ENCODE data around the gene ZBTB8A.
"Not testable (repeated sequence)": the region's sequence is repeated elsewhere in the genome, so short reads cannot be mapped to it uniquely, and the experiment has no call there.

Gene ZBTB8A

GRCh38 chr1:32538887-32539583 is at the start of gene ZBTB8A:
Gene ZBTB8A (plus strand): TSS chr1:32539427. CDS start chr1:32592932, 53,505 bp downstream.
- peak; percentile 73 for DNase-seq (ENCODE audit: low spot score)

GRCh38 chr1:32489774-32490454 is 49.3 kb upstream of the ZBTB8A start:
- FAIRE-seq = no peak
- no peak for DNase-seq (ENCODE audit: low spot score)

More at GRCh38 chr1:32538887-32539583, at the start of gene ZBTB8A:
- no peak for FAIRE-seq

DNA sequence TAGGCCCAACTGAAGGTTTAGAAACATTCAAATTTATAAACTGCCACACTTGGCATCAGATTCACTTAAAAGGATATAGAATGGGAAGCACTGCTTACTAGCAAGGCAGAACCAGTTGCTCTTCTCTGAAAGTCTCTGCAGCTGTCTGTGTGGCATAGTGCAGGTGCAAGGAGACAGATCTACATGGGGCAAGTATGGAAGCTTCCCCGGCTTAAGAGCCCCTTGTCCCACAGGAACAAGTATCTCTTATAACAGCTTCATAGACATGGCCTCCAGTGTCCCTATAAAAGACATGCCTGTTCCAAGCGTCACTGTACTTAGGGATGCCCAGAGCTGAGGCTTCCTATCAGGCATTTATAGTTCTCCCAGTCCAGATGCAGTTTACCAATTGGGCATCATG is 47.8 kb upstream of the ZBTB8A start:
- no peak for DNase-seq (ENCODE audit: low spot score)
- FAIRE-seq = no peak

GRCh38 chr1:32494196-32494595 is 45.0 kb upstream of the ZBTB8A start:
- DNase-seq (ENCODE audit: low spot score) = no peak

DNA sequence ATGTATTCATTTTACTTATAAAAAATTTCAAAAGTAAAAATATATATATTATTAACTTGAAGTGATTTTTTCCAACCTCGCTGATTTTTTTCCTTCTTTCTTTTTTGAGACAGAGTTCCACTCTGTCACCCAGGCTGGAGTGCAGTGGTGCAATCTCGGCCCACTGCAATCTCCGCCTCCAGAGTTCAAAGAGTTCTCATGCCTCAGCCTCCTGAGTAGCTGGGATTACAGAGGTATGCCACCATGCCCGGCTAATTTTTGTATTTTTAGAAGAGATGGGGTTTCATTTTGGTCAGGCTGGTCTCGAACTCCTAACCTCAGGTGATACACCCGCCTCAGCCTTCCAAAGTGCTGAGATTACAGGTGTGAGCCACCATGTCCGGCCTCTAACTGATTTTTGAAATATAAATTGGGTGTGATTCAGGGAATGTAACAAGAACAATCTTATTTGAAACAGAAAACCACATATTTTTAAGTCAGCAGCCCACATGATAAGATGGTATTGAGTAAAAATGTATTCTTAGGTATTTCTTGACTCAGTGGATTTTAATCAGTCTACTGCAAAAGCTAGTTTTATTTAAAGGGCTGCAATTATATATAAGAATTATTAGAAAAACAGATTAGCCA is 44.4 kb upstream of the ZBTB8A start:
- no peak for FAIRE-seq
- DNase-seq (ENCODE audit: low spot score) = no peak

More at GRCh38 chr1:32494196-32494595, 45.0 kb upstream of the ZBTB8A start:
- FAIRE-seq = no peak

GRCh38 chr1:32496127-32496526 is 43.1 kb upstream of the ZBTB8A start:
- no peak for FAIRE-seq
- no peak for DNase-seq (ENCODE audit: low spot score)

DNA sequence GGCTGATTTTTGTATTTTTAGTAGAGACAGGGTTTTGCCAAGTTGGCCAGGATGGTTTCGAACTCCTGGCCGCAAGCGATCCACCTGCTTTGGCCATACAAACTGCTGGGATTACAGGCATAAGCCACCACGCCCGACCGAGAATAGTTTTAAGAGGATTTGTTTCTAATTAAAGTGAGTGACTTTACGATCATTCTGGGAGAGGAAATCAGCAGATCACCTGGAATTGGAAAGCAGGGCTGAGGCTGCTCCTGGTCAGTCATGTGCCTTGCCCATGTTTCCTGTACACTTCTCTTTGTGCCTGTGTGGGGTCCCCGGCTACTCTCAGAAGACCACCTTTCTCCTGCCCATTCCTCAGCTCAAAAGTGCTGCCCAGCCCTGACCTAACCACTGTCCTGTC is 40.5 kb upstream of the ZBTB8A start:
- FAIRE-seq (no peak), DNase-seq (ENCODE audit: low spot score) (no peak)

DNA sequence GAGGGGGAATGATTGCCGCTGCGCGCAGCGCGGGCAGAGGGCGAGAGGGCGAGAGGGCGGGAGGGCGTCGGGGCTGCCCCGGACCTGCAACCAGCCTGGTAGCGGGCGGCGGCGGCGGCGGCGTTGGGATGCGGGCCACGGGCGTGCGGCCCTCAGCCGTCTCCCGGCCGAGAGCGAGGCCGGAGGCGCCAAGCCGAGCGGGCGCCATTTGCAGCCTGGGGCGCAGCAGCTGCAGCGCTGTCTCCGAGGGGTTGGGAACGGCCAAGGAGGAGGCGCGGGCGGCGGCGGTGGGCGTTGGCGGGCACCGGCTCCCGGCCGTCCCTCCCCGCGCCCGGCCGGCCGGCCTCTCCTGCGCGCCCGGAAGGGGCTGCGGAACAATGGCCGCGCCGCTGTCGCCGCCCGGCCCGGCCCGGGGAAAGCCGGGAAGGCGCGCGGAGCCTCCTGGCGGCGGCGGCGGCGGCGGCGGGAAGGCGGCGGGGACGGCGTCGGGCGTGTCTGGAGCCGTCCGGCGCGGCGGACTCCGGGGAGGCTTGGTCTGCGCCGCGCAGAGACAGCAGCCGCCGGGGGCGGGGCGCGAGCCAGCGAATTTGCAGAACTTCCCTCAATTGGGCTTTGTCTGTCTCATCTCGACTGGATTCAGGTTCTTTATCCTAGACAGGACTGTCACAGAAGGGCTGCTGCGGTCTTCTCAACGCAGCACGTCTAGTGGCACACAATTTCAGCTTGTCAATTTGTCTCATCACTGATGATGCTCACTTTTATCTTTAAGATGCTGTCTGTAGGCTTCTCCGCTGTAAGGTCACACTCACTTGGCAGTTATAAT is 38.6 kb upstream of the ZBTB8A start:
- DNase-seq (ENCODE audit: low spot score) = peak; percentile 88
- FAIRE-seq = peak; percentile 5

- FAIRE-seq (no peak), DNase-seq (ENCODE audit: low spot score) (no peak)
Measured at GRCh38 chr1:32501865-32502264, 37.4 kb upstream of the ZBTB8A start.

DNA sequence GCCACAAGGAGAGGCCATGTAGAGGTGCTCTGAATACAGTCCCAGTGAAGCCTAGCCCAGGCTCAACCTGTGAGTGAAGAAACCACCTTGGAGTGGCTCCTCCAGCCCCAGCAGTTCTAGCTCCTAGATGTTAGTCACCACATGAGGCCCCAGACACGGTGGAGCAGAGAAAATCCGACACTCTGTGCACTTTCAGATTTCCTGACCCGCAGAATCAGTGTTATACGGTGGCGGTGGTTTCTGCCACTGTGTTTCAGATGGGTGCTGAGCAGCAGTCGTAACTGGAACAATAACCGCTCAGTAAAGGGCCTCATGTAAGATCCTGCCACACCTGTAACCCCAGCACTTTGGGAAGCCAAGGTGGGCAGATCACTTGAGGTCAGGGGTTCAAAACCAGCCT is 36.1 kb upstream of the ZBTB8A start:
- no peak for DNase-seq (ENCODE audit: low spot score)
- no peak for FAIRE-seq

GRCh38 chr1:32507021-32507420 is 32.2 kb upstream of the ZBTB8A start:
- no peak for DNase-seq (ENCODE audit: low spot score)
- FAIRE-seq = no peak

DNA sequence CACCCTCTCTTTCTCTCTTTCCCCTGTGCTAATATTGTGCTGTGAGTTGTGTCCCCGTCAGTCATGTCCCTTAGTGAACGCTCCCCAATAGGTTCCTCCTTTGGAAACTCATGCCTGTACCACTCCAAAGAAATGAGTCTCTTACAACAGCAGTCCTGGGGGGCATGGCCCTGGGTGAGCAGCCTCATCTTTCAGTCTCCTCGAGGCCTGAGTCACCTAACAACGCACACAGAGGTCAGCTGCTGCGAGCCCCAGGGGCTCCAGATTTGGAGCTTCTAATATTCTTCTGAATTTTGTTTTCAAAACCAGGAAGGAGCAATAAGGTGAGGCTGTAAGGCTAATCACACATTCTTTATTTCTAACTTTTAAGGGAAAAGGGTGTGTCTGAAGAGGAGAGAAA is 30.5 kb upstream of the ZBTB8A start:
- no peak for FAIRE-seq
- no peak for DNase-seq (ENCODE audit: low spot score)

- DNase-seq (ENCODE audit: low spot score) (no peak), FAIRE-seq (no peak)
Measured at GRCh38 chr1:32509939-32510338, 29.3 kb upstream of the ZBTB8A start.

- FAIRE-seq = no peak
- no peak for DNase-seq (ENCODE audit: low spot score)
Measured at GRCh38 chr1:32516402-32516801, 22.8 kb upstream of the ZBTB8A start.

DNA sequence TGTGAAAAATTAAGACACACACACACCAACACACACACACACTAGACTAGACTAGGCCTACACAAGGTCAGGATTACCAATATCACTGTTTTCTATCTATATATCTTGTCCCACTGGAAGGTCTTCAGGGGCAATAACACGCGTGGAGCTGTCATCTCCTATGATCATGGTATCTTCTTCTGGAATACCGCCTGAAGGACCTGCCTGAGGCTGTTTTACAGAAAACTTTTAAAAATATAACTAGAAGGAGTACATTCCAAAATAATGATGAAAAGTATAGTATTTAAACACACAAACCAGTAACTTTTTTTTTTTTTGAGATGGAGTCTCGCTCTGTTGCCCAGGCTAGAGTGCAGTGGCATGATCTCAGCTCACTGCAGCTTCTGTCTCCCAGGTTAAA is 20.3 kb upstream of the ZBTB8A start:
- DNase-seq (ENCODE audit: low spot score) (no peak), FAIRE-seq (no peak)

GRCh38 chr1:32521165-32521564 is 18.1 kb upstream of the ZBTB8A start:
- FAIRE-seq (no peak), DNase-seq (ENCODE audit: low spot score) (no peak)

DNA sequence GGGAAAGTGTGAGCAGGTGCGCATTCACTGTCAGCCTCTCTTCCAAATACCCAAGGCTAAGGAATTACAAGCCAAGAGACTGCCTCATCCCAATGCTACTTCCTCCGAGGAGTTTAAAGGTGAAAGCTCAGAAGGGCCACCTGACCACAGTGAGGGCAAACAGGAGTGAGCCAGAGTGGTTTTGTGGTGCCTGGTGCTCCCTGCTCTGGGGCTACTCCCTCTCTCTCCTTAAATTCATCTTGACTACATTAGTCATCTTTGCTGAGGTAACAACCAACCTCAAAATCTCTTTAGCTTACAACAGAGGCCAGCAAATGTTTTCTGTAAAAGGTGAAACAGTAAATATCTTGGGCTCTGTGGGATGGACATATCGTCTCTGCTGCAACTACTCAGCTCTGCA is 14.2 kb upstream of the ZBTB8A start:
- FAIRE-seq (no peak), DNase-seq (ENCODE audit: low spot score) (no peak)

DNA sequence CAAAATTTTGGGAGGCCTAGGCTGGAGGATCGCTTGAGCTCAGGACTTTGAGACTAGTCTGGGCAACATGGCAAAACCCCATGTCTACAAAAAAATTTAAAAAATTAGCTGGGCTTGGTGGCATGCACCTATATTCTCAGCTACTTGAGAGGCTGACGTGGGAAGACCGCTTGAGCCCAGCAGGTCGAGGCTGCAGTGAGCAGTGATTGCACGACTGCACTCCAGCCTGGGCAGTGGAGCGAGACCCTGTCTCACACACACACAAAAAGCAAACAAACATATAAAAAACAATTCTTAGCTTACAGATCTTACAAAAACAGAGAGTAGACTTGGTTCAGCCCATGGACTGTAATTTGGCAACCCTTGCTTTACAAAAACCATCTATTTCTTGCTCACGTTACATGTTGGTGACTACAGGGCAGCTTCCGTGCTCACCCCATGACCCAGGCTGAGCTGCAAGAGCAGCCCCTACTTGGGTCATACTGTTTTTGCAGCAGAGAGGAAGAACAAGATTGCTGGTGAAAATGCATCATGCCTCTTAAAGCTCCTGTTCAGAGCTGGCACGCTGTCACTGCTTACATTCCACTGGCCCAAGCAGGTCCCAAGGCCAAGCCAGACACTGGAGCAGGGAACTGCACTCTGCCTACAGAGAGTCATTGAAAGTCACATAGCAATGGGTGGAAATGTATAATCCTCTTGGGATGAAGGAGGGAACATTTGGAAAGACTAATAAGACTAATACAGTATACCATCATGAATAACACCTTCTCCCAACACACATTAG is 13.4 kb upstream of the ZBTB8A start:
- no peak for DNase-seq (ENCODE audit: low spot score)
- FAIRE-seq = no peak

- FAIRE-seq; DNase-seq (ENCODE audit: low spot score): not testable (repeated sequence)
Measured at GRCh38 chr1:32528550-32528949, 10.7 kb upstream of the ZBTB8A start.

- FAIRE-seq = no peak
Measured at GRCh38 chr1:32533792-32534327, 5.4 kb upstream of the ZBTB8A start.

DNA sequence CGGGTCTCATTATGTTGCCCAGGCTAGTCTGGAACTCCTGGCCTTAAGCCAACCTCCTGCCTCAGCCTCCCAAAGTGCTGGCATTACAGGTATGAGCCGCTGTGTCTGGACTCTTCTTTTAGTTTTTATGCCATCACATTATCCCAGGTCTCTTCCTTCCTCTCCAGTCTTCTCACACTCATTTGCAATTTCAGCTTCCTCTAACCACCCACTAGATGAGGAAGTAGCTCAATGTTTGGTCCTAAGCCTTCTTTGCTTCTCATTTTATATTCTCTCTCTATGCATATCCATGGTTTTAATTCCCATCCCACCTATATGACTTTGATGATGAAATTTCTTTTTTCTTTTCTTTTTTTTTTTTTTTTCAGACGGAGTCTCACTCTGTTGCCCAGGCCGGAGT is 3.1 kb upstream of the ZBTB8A start:
- FAIRE-seq = no peak

More at GRCh38 chr1:32533792-32534327, 5.4 kb upstream of the ZBTB8A start:
- no peak for DNase-seq (ENCODE audit: low spot score)

More for the DNA sequence above, 3.1 kb upstream of the ZBTB8A start:
- DNase-seq (ENCODE audit: low spot score) = no peak

Data from urothelium cell line (cell line).